ENCODE measurements around the gene C20orf96.
"Not testable (repeated sequence)": the region's sequence is repeated elsewhere in the genome, so short reads cannot be mapped to it uniquely, and the experiment has no call there.

Gene C20orf96

GRCh38 chr20:290084-290831 is at the start of gene C20orf96:
Gene C20orf96 (minus strand): TSS chr20:290750. CDS start chr20:290610, 140 bp downstream.
- DNase-seq (ENCODE audit: low spot score): peak; percentile 92

- not testable (repeated sequence) for DNase-seq (ENCODE audit: low spot score)
Observed at GRCh38 chr20:336040-336439, 45.5 kb upstream of the C20orf96 start.

GRCh38 chr20:334578-334977 is 44.0 kb upstream of the C20orf96 start:
- DNase-seq (ENCODE audit: low spot score): no peak

GRCh38 chr20:330233-331149 is 39.9 kb upstream of the C20orf96 start:
- peak; percentile 71 for DNase-seq (ENCODE audit: low spot score)

GRCh38 chr20:329851-330232 is 39.3 kb upstream of the C20orf96 start:
- DNase-seq (ENCODE audit: low spot score): no peak

GRCh38 chr20:328975-329695 is 38.6 kb upstream of the C20orf96 start:
- no peak for DNase-seq (ENCODE audit: low spot score)

- DNase-seq (ENCODE audit: low spot score): no peak
Observed at GRCh38 chr20:328027-328974, 37.8 kb upstream of the C20orf96 start.

GRCh38 chr20:327186-328026 is 36.9 kb upstream of the C20orf96 start:
- DNase-seq (ENCODE audit: low spot score): peak; percentile 81

GRCh38 chr20:326645-327185 is 36.2 kb upstream of the C20orf96 start:
- DNase-seq (ENCODE audit: low spot score): no peak

- DNase-seq (ENCODE audit: low spot score): peak; percentile 57
Observed at GRCh38 chr20:325889-326644, 35.5 kb upstream of the C20orf96 start.

- peak; percentile 94 for DNase-seq (ENCODE audit: low spot score)
Observed at GRCh38 chr20:325045-325888, 34.7 kb upstream of the C20orf96 start, which contains the start of gene SOX12. Gene SOX12 (plus strand): TSS chr20:325552. CDS start chr20:325925, 373 bp downstream.

GRCh38 chr20:324177-325044 is 33.9 kb upstream of the C20orf96 start:
- DNase-seq (ENCODE audit: low spot score): peak; percentile 88

- DNase-seq (ENCODE audit: low spot score): no peak
Observed at GRCh38 chr20:316316-317068, 25.9 kb upstream of the C20orf96 start.

- peak; percentile 93 for DNase-seq (ENCODE audit: low spot score)
Observed at GRCh38 chr20:313948-314347, 23.4 kb upstream of the C20orf96 start.

GRCh38 chr20:313402-313801 is 22.9 kb upstream of the C20orf96 start:
- DNase-seq (ENCODE audit: low spot score): no peak

- no peak for DNase-seq (ENCODE audit: low spot score)
Observed at GRCh38 chr20:312866-313265, 22.3 kb upstream of the C20orf96 start.

Measured in kidney tubule cell (primary cell).